Measurements from ENCODE around the gene MRM1. TPM values are rescaled to one million over a fixed set of nuclear protein-coding genes. Genes with fewer than 3 reads are reported as not detected.

The MRM1 gene
- total RNA-seq, 1 donor from 2014 or later = 3.6 TPM

DNA sequence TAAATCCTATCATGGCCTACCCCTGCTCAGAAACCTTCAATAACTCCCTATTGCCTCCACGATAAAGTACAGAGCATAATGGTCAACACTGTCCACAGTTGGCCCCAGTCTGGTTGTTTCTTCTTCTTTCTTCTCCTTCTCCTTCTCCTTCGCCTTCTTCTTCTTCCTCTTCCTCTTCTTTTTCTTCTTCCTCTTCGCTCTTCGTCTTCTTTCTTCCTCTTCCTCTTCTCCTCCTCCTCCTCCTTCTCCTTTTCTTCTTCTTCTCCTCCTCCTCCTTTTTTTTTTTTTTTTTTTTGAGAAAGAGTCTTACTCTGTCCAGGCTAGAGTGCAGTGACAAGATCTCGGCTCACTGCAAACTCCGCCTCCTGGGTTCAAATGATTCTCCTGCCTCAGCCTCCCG, 23.8 kb downstream of the MRM1 start:
- Mint-ChIP-seq H3K27me3 (ENCODE audit: unreplicated experiment) (no peaks in the 10 kb centered on the region), H3K27ac (ENCODE audit: unreplicated experiment) (no peak overlapping the region), H3K36me3 (ENCODE audit: unreplicated experiment) (no peaks in the 10 kb centered on the region), H3K4me1 (ENCODE audit: unreplicated experiment) (no peaks in the 10 kb centered on the region), H3K4me3 (ENCODE audit: unreplicated experiment) (no peak overlapping the region), H3K9me3 (ENCODE audit: unreplicated experiment) (no peaks in the 10 kb centered on the region)
- TF ChIP-seq, protein P1, sequence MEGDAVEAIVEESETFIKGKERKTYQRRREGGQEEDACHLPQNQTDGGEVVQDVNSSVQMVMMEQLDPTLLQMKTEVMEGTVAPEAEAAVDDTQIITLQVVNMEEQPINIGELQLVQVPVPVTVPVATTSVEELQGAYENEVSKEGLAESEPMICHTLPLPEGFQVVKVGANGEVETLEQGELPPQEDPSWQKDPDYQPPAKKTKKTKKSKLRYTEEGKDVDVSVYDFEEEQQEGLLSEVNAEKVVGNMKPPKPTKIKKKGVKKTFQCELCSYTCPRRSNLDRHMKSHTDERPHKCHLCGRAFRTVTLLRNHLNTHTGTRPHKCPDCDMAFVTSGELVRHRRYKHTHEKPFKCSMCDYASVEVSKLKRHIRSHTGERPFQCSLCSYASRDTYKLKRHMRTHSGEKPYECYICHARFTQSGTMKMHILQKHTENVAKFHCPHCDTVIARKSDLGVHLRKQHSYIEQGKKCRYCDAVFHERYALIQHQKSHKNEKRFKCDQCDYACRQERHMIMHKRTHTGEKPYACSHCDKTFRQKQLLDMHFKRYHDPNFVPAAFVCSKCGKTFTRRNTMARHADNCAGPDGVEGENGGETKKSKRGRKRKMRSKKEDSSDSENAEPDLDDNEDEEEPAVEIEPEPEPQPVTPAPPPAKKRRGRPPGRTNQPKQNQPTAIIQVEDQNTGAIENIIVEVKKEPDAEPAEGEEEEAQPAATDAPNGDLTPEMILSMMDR (IDR thresholded peaks at IDR 0.05) = no peak
- DNase-seq (ENCODE audit: extremely low spot score, unreplicated experiment) = no peak

DNA sequence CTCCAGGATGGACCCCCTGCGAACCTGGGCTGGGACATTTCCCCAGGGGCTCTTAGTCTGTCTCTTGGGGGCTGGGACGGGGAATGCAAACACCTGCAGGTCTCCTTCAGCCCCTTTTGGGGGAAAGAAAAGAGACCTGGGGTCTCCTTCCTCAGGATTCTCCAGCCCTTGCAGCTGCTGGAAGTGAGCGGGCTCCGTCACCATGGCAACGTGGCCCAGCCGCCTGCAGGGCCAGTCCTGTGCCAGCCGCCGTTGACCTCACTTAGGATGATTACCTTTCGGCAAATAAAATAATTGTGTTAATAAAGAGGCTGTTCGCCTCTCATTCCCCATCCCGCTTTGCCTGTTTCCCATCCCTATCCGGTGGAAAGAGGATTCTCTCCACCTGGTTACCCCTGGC, 25.7 kb downstream of the MRM1 start:
- Mint-ChIP-seq H3K4me3 (ENCODE audit: unreplicated experiment) (no peak overlapping the region), H3K27ac (ENCODE audit: unreplicated experiment) (no peak overlapping the region)

DNA sequence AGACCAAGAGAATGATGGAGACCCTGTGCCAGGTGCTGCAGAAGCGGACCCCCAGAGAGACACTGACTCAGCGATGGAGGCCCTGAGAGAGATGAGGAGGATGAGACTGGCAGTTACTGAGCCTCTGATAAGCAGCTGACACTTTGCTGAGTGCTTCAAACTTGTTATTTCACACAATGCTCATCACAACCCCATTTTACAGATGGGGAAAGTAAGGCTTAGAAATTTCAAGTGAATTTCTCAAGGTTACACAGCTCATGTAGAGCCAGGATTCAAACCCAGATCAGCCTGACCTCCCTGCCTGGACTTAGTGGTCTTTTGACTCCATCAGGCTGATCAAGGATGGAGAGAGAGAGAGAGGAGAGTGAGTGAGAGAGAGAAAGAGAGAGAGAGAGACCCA, 27.2 kb downstream of the MRM1 start:
- Mint-ChIP-seq H3K27me3 (ENCODE audit: unreplicated experiment) (peaks cover 31% of the 10 kb centered on the region), H3K4me3 (ENCODE audit: unreplicated experiment) (no peak overlapping the region), H3K9me3 (ENCODE audit: unreplicated experiment) (no peaks in the 10 kb centered on the region), H3K36me3 (ENCODE audit: unreplicated experiment) (no peaks in the 10 kb centered on the region), H3K27ac (ENCODE audit: unreplicated experiment) (no peak overlapping the region), H3K4me1 (ENCODE audit: unreplicated experiment) (peaks cover 10% of the 10 kb centered on the region)
- TF ChIP-seq, protein P1 (IDR thresholded peaks at IDR 0.05) = no peak
- DNase-seq (ENCODE audit: extremely low spot score, unreplicated experiment) = no peak

More for the DNA sequence above, 25.7 kb downstream of the MRM1 start:
- TF ChIP-seq, protein P1 (IDR thresholded peaks at IDR 0.05) = no peak
- no peak for DNase-seq (ENCODE audit: extremely low spot score, unreplicated experiment)
- H3K36me3 Mint-ChIP-seq (ENCODE audit: unreplicated experiment) = no peaks in the 10 kb centered on the region
- H3K27me3 Mint-ChIP-seq (ENCODE audit: unreplicated experiment) = peaks cover 17% of the 10 kb centered on the region
- H3K9me3 Mint-ChIP-seq (ENCODE audit: unreplicated experiment) = no peaks in the 10 kb centered on the region
- H3K4me1 Mint-ChIP-seq (ENCODE audit: unreplicated experiment) = no peaks in the 10 kb centered on the region

GRCh38 chr17:36629252-36629847, 28.0 kb downstream of the MRM1 start:
- TF ChIP-seq, protein P1 (IDR thresholded peaks at IDR 0.05) = peak; percentile 98
- Mint-ChIP-seq H3K9me3 (ENCODE audit: unreplicated experiment) (no peaks in the 10 kb centered on the region), H3K4me3 (ENCODE audit: unreplicated experiment) (no peak overlapping the region), H3K27ac (ENCODE audit: unreplicated experiment) (no peak overlapping the region), H3K4me1 (ENCODE audit: unreplicated experiment) (peaks cover 13% of the 10 kb centered on the region), H3K36me3 (ENCODE audit: unreplicated experiment) (no peaks in the 10 kb centered on the region), H3K27me3 (ENCODE audit: unreplicated experiment) (peaks cover 39% of the 10 kb centered on the region)
- DNase-seq (ENCODE audit: extremely low spot score, unreplicated experiment) = peak; percentile 93

GRCh38 chr17:36629970-36630502, 28.7 kb downstream of the MRM1 start:
- Mint-ChIP-seq H3K27me3 (ENCODE audit: unreplicated experiment) (peaks cover 46% of the 10 kb centered on the region), H3K4me1 (ENCODE audit: unreplicated experiment) (peaks cover 13% of the 10 kb centered on the region), H3K36me3 (ENCODE audit: unreplicated experiment) (no peaks in the 10 kb centered on the region), H3K9me3 (ENCODE audit: unreplicated experiment) (no peaks in the 10 kb centered on the region), H3K27ac (ENCODE audit: unreplicated experiment) (no peak overlapping the region), H3K4me3 (ENCODE audit: unreplicated experiment) (no peak overlapping the region)
- no peak for DNase-seq (ENCODE audit: extremely low spot score, unreplicated experiment)
- TF ChIP-seq, protein P1 (IDR thresholded peaks at IDR 0.05) = no peak
